Stimulated activated CD4-positive, alpha-beta T cell treated with anti-CD3 and anti-CD28 coated beads, Interleukin-4, amount 100 ng/mL, for 24 hours (primary cell): Measurements from ENCODE around the gene ZNF211.

Experiments
- DNase-seq: peaks from one replicate; pipeline ENCODE4 v3.0.0-alpha.2; 2020

Gene ZNF211

DNA sequence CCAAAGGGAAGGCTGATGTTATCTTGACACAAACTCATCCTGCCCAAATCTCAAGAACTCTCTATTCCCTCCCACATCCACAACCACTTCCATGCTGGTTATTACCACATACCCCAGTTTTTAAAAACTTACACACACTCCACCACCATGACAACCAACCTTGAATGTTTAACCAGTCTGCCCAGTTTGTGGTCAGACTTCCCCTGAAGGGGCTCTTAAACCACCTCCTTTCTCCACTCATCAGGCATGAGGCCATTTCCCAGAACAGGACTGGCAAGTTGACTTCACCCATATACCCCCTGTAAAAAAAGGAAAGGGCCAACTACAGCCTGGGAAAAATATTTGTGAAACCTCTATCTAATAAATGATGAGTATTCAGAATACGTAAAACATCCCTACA is 23.4 kb downstream of the ZNF211 start:
- DNase-seq = no peak

DNA sequence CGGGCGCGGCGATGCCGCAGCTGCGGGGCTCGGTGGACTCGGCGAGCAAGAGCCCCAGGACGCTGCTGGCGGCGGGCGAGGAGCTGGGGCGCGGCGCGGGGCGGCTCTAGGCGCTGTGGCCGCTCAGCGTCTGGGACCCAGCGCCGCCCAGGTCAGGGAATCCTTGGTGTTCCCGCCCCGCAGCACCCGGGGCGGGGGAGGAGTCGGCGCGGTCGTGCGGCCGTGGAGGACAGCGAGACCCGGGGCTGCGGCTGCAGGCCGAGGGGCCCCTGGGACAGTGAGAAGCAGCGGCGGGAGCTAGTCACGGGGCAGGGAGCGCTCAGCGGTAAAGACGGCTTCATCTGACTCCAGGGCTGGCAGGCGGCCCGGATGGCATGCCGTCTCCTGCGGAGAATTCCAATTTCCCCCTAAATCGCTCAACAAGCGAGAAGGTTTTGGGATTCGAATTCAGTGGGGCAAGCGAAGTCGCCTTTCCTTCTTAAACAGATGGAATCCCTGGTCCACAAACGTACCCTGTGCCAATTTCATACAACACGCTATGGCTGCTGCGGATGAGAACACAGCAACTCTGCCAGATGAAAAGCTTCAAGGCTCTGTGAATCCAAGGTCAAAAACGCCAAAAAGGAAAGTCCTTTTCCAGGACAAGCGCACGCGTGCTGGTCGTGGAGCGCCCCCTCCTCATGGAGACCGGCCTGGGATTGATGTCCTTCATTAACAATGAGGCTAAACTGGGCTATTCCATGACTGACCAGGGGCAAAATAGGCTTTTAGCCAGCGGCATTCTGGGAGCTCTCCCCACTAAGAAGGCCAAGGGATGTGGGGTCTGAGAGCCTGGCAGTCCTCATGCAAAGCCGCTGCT is 31.5 kb downstream of the ZNF211 start:
- no peak for DNase-seq

DNA sequence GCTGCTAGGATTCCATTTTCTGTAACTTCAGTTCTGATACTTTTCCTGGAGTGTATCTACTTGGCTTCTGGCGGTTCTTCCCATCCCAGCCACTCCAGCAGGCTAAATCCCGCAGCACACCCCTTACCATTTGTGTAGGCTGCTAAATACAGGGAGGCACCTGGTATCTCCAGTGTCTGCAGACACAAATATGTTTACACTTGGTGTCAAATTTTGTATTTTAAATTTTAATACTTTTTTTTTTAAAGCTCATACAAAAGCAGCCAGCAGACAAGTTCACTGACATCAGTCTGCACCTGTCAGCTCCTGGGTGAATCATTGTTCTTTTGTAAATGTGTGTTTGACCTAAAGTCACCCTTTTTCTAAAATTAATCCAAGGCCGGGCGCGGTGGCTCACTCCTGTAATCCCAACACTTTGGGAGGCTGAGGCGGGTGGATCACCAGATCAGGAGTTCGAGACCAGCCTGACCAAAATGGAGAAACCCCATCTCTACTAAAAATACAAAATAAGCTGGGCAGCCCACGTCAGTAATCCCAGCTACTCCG is 32.4 kb downstream of the ZNF211 start:
- DNase-seq = no peak

DNA sequence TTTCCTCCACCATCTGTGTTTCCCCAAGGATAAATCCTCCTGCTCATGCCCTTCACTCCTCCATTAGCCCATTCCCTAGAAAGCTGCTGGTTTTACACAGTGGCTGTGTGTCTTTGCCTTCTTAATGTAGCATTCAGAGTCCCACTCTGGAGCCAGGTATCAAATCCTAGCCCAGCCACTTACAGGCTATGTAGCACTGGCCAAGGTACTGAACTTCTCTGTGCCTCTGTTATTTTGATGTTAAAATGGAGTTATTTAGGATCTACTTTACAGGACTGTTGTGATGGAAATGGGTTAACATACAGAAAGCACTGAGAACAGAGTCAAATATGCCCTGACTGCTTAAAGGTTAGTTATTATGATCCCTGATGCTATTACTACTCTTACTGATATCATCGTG is 34.3 kb downstream of the ZNF211 start:
- DNase-seq = no peak

DNA sequence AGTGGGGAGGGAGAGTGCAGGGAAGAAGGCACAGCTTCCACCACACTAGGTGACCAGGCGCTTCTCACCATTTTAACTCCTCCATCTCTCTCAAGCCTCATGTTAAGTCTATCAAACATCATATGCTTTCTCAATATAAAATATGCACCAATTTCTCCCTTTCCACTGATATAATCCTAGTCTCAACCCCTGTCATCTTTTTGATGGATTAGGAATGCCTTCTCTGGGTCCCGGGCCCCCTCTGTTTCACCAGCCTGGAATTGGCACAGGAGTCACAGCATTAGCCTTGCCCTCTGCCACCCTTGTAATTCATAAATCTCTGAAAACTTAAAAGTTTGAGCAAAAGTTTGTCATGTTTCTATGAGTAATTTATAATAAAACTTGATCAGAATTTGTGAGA is 35.7 kb downstream of the ZNF211 start, which contains the start of gene ZSCAN4:
Gene ZSCAN4, plus strand, starts transcription at position 301 of the 400 bp plus-strand sequence. CDS start 7,211 bp downstream, outside the sequence.
- DNase-seq = no peak

DNA sequence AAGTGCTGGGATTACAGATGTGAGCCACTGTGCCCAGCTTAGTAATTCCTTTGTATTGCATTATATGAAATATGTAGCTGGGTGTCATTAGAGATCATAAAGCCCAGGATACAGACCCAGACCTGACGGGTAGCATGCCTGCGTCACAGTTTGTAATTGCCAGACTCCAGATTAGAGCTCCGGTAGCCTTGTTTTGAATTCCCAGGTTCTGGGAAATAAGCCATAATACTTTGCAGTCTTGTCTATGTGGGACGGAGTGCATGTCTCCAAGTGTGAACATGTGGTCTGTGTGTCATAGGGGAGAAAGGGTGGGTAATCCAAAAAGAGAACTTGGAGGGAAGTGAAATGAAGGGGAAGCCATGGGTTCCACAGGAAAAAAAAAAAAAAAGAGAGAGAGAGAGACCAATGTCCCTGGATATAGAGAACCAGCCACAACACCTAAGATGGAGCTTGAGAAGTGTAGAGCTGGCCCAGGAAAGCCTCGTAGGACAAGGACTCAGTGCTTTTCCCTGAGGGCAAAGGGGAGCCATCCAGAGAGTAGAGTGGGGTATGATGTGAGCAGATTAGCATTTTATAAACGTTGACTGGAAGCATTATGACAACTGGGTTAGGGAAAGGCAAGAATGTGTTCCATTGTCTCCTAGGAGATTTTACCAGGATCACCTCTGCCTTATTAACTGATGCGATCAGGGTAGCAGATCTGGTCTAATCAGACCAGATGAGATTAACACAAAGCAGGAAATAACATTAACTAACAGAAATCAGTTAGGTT is 38.3 kb downstream of the ZNF211 start:
- no peak for DNase-seq

DNA sequence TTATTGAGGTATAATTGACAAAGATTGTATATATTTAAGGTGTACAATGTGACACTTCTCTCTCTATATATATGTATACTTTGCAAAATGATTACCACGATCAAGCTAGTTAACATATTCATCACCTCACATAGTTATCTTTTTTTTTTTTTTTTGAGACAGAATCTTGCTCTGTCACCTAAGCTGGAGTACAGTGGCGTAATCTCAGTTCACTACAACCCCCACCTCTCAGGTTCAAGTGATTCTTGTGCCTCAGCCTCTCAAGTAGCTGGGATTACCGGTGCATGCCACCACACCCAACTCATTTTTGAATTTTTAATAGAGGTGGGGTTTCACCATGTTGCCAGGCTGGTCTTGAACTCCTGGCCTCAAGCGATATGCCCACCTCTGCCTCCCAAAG is 39.5 kb downstream of the ZNF211 start:
- DNase-seq = no peak

DNA sequence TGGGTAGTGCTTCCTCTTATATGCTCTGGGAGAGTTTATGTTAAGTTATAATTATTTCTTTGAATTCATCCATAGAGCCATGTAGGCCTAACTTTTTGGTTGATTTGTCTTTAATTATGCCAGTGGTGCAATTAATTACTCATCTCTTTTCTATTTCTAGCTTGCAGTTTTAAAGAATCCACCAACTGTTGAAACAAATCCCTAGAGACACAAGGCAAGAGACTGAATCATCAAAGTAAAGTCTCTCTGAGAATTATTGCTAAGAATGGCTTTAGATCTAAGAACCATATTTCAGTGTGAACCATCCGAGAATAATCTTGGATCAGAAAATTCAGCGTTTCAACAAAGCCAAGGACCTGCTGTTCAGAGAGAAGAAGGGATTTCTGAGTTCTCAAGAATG is 42.9 kb downstream of the ZNF211 start:
- no peak for DNase-seq

DNA sequence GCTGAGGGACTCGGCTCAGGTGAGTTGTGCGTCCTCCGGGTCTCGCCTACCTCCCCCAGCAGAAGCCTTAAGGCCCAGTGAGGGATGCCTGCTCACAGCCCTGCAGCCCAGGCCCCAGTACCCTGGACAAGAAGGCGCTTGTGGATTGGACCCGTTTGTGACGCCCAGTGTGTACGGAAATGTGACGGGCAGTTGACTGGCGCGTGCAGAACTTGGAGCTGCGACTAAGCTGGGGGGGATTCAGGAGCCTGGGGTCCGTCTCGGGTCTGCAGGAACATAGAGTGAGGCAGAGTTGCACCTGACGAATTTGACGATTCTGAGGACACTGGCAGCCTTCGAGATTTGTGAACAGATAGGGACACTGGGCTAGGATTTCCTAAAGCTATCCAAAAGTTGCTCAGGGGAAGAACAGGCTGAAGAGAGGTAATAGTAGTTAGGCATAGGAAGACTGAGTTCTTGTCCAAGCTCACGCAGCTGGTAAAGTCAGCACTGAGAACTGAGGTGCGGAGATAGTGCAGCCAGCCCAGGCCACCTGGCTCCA is 49.3 kb downstream of the ZNF211 start:
- no peak for DNase-seq

DNA sequence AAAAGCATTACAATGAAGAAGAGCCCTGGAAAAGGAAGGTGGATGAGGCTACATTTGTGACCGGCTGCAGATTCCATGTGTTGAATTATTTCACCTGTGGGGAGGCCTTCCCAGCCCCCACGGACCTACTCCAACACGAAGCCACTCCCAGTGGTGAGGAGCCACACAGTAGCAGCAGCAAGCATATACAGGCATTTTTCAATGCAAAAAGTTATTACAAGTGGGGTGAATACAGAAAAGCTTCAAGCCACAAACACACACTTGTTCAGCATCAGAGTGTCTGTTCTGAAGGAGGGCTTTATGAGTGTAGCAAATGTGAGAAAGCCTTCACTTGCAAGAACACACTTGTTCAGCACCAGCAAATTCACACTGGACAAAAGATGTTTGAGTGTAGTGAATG is 53.8 kb downstream of the ZNF211 start:
- no peak for DNase-seq

DNA sequence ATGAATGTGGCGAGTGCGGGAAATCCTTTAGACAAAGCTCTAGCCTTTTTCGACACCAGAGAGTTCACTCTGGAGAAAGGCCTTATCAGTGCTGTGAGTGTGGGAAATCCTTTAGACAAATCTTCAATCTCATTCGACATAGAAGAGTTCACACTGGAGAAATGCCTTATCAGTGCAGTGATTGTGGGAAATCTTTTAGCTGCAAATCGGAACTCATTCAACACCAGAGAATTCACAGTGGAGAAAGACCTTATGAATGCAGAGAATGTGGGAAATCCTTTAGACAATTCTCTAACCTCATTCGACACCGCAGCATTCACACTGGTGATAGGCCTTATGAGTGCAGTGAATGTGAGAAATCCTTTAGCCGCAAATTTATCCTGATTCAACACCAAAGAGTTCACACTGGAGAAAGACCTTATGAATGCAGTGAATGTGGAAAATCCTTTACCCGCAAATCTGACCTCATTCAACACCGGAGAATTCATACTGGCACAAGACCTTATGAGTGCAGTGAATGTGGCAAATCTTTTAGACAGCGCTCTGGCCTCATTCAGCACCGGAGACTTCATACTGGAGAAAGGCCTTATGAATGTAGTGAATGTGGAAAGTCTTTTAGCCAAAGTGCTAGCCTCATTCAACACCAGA is 54.5 kb downstream of the ZNF211 start:
- DNase-seq = no peak

DNA sequence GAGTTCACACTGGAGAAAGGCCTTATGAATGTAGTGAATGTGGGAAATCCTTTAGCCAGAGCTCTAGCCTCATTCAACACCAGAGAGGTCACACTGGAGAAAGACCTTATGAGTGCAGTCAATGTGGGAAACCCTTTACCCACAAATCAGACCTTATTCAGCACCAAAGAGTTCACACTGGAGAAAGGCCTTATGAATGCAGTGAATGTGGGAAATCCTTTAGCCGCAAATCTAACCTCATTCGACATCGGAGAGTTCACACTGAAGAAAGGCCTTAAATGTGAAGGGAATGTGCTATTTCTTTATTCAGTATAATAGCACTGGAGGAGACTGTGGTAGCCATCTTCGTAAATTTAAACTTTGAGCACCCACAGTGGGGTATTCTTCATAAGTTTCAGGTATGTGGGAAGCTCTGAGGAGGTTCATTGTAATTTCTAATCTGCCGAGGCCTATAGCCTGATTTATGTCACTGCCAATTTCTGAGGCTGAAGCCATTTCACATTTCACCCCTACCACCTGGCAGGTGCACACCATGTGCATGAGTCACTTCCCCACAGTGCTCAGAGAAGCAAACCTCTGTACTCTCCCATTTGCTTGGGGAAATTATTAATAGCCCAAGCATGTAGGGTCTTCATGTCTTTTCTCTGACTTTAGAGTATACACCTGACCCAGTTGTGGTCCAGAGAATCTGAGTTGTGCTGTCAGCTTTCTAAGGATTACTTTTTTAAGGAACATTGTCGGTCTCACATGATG is 55.2 kb downstream of the ZNF211 start:
- DNase-seq = no peak

DNA sequence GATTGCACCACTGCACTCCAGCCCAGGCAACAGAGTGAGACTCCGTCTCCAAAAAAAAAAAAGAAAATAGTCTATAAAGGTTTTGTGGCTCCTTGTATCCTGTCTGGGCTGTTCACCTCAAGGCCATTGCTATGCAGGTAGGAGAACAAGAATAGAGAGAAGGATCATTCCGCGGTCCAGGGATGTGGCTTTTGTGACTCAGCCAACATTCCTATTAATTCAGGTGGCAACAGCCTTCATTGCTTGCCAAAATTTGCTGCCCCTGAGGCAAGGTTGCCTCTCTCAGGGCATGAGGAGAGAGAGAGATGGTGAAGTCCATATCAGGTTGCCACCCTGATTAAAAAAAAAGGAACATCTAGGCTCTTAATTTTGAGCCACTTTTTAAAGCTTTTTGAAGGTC is 56.8 kb downstream of the ZNF211 start:
- DNase-seq = no peak
